ENCODE results near the gene PLCH1. TPM values are rescaled to one million over a fixed set of nuclear protein-coding genes. Genes with fewer than 3 reads are reported as not detected.

The PLCH1 gene
- total RNA-seq, 1 experiment from 2014 or later, result 8.9 TPM

- no peak for TF ChIP-seq E2F5 (CRISPR knock-in tag; IDR thresholded peaks at IDR 0.05)
- TF ChIP-seq NFATC4 (CRISPR knock-in tag; IDR thresholded peaks at IDR 0.05), result no peak
- no peak for TF ChIP-seq CREB1 (CRISPR knock-in tag; IDR thresholded peaks at IDR 0.05)
- no peak for TF ChIP-seq NR2C2 (CRISPR knock-in tag; IDR thresholded peaks at IDR 0.05)
These were observed 295.1 kb downstream of the PLCH1 start (continued) for GRCh38 chr3:155449613-155450267.

- Mint-ChIP-seq H3K27me3 (ENCODE audit: low read depth) (no peaks in the 10 kb centered on the region; the same call in 1 of the 2 replicates), H3K4me3 (no peak overlapping the region), H3K36me3 (no peaks in the 10 kb centered on the region), H3K27ac (no peak overlapping the region), H3K4me1 (no peaks in the 10 kb centered on the region), H3K9me3 (no peaks in the 10 kb centered on the region)
- TF ChIP-seq KAT7 (CRISPR knock-in tag; IDR thresholded peaks at IDR 0.05; ENCODE audit: borderline replicate concordance) (no peak), ZNF532 (CRISPR knock-in tag; IDR thresholded peaks at IDR 0.05; ENCODE audit: borderline replicate concordance) (no peak), TEAD1 (CRISPR knock-in tag; IDR thresholded peaks at IDR 0.05) (no peak), ZNF281 (CRISPR knock-in tag; IDR thresholded peaks at IDR 0.05) (no peak), CTCF (IDR thresholded peaks at IDR 0.05) (no peak), MXD4 (CRISPR knock-in tag; IDR thresholded peaks at IDR 0.05; ENCODE audit: borderline replicate concordance) (no peak), FOXP4 (CRISPR knock-in tag; IDR thresholded peaks at IDR 0.05) (no peak), ZNF416 (CRISPR knock-in tag; IDR thresholded peaks at IDR 0.05) (no peak), ZNF425 (CRISPR knock-in tag; conservative IDR thresholded peaks at IDR 0.05) (no peak), EMX1 (CRISPR knock-in tag; IDR thresholded peaks at IDR 0.05) (no peak), ERG (CRISPR knock-in tag; IDR thresholded peaks at IDR 0.05) (no peak), CDX4 (CRISPR knock-in tag; IDR thresholded peaks at IDR 0.05; ENCODE audit: borderline replicate concordance) (no peak)
- ChIA-PET POLR2A (no interaction called here), CTCF (no interaction called here)
- DNase-seq (ENCODE audit: low spot score) (no peak), ATAC-seq (no peak)
These were observed 296.3 kb downstream of the PLCH1 start for GRCh38 chr3:155448531-155448930.
